HG03469 (cell line): Measurements from ENCODE around the gene KCNK10.

Experiments used
- ATAC-seq: cut with Tn5 transposase; IDR thresholded peaks from one replicate; pipeline ENCODE4 v1.9.1; 2021; ENCODE audit warnings: mild to moderate bottlenecking, moderate library complexity, moderate number of reproducible peaks; ENCODE audit not compliant: unreplicated experiment

Gene KCNK10

GRCh38 chr14:88233915-88234314, 89.2 kb downstream of the KCNK10 start:
- ATAC-seq, result no peak

- no peak for ATAC-seq
Measured at GRCh38 chr14:88232771-88233170, 90.3 kb downstream of the KCNK10 start.

- no peak for ATAC-seq
Measured at GRCh38 chr14:88231603-88232002, 91.5 kb downstream of the KCNK10 start.

GRCh38 chr14:88229428-88229827, 93.6 kb downstream of the KCNK10 start:
- ATAC-seq, result no peak

- ATAC-seq, result no peak
Measured at GRCh38 chr14:88228522-88229236, 94.4 kb downstream of the KCNK10 start.

GRCh38 chr14:88227693-88228092, 95.4 kb downstream of the KCNK10 start:
- peak; percentile 68 for ATAC-seq

- ATAC-seq, result no peak
Measured at GRCh38 chr14:88225721-88226120, 97.3 kb downstream of the KCNK10 start.

- ATAC-seq, result no peak
Measured at GRCh38 chr14:88218119-88218915, 104.8 kb downstream of the KCNK10 start.

GRCh38 chr14:88212691-88213090, 110.4 kb downstream of the KCNK10 start:
- no peak for ATAC-seq

- ATAC-seq, result no peak
Measured at GRCh38 chr14:88210426-88210825, 112.6 kb downstream of the KCNK10 start.

GRCh38 chr14:88209273-88209672, 113.8 kb downstream of the KCNK10 start:
- ATAC-seq, result peak; percentile 80

- peak; percentile 23 for ATAC-seq
Measured at GRCh38 chr14:88208858-88209257, 114.2 kb downstream of the KCNK10 start.

- ATAC-seq, result no peak
Measured at GRCh38 chr14:88204221-88204620, 118.8 kb downstream of the KCNK10 start.

GRCh38 chr14:88203291-88203690, 119.8 kb downstream of the KCNK10 start:
- no peak for ATAC-seq

- ATAC-seq, result no peak
Measured at GRCh38 chr14:88202286-88202685, 120.8 kb downstream of the KCNK10 start.

- ATAC-seq, result no peak
Measured at GRCh38 chr14:88201851-88202250, 121.2 kb downstream of the KCNK10 start.

- no peak for ATAC-seq
Measured at GRCh38 chr14:88199882-88200281, 123.2 kb downstream of the KCNK10 start.

- ATAC-seq, result no peak
Measured at GRCh38 chr14:88198446-88198845, 124.6 kb downstream of the KCNK10 start.

- peak; percentile 95 for ATAC-seq
Measured at GRCh38 chr14:88196925-88197324, 126.1 kb downstream of the KCNK10 start.

- no peak for ATAC-seq
Measured at GRCh38 chr14:88196116-88196890, 126.8 kb downstream of the KCNK10 start.

GRCh38 chr14:88195676-88196075, 127.4 kb downstream of the KCNK10 start:
- ATAC-seq, result no peak
